ENCODE data around the gene OASL.

- TF ChIP-seq CTCF (conservative IDR thresholded peaks at IDR 0.05) (no peak), EZH2 (IDR thresholded peaks at IDR 0.05; ENCODE audit: low read depth) (no peak)
Measured at GRCh38 chr12:121015825-121016766, 22.9 kb downstream of the OASL start, which contains the start of gene C12orf43.
